ENCODE measurements around the gene IDH3B. TPM values are rescaled to one million over a fixed set of nuclear protein-coding genes. Genes with fewer than 3 reads are reported as not detected.

IDH3B gene
- total and polyA plus RNA-seq, 2 of the 13 experiments (the other 11 are each of a cell fraction or from before 2014, with no cell fraction given) = 215 to 254 TPM

DNA sequence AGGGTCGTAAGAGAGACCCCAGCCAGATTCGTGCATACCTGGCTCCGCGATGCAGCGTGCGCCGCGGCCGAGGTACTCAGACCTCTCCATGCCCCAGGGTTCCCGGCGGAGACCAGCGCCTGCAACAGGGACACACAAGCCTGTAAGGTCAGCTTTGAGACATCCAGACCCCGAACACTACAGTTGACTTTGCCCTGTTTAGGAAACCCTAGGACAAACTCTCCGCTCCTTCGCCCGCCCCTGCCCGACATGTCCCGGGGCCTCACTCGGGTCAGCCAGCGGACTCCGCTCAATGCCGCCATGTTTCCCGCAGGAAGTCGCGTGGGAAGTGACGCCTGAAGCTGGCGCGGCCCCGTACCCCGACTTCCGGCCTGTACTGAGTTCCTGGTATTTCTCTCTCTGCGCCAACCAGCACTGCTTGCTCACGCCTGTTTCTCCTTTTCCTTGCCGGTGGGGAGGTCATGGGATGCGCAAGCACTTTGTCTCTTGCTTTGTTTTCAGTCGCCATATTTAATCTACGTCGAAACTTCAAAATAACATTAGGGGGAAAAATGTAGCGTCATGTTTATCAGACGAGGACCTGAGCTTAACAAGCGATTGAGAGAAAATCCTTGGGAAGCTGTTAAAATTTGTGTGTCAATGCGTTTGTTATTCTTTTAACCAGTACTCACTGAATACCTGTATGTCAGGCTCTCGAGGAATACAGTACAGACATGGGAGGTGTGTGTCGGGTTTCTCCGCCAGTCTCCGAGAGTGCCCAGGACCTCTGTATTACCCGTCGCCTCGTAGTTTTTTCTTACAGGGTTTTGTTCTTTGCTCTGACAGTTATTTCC lies at the start of gene IDH3B (continued):
- TF ChIP-seq ATF7 (IDR thresholded peaks at IDR 0.05) = no peak
- no peak; the same call in 1 of the 2 replicates for TF ChIP-seq ATF7 (CRISPR knock-in tag; IDR thresholded peaks at IDR 0.05)
- 0 out of 2 replicates have a peak, but pooled peaks have one; percentile 26 for TF ChIP-seq ZNF292 (CRISPR knock-in tag; IDR thresholded peaks at IDR 0.05; ENCODE audit: borderline replicate concordance, low read depth)
- peak; percentile 96 for TF ChIP-seq ATF7-NPFF (CRISPR knock-in tag; IDR thresholded peaks at IDR 0.05; ENCODE audit: low read depth)
- TF ChIP-seq EP300 (IDR thresholded peaks at IDR 0.05; ENCODE audit: low read depth in 2 of 2, low read length in 2 of 2) = peak; percentile 45 to 61; a peak in 3 of 4 replicates
- peak; percentile 66 for TF ChIP-seq EP300 (CRISPR knock-in tag; IDR thresholded peaks at IDR 0.05; ENCODE audit: borderline replicate concordance)
- TF ChIP-seq, protein P1, sequence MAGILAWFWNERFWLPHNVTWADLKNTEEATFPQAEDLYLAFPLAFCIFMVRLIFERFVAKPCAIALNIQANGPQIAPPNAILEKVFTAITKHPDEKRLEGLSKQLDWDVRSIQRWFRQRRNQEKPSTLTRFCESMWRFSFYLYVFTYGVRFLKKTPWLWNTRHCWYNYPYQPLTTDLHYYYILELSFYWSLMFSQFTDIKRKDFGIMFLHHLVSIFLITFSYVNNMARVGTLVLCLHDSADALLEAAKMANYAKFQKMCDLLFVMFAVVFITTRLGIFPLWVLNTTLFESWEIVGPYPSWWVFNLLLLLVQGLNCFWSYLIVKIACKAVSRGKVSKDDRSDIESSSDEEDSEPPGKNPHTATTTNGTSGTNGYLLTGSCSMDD (CRISPR knock-in tag; IDR thresholded peaks at IDR 0.05) = no peak
- TF ChIP-seq, protein P2, sequence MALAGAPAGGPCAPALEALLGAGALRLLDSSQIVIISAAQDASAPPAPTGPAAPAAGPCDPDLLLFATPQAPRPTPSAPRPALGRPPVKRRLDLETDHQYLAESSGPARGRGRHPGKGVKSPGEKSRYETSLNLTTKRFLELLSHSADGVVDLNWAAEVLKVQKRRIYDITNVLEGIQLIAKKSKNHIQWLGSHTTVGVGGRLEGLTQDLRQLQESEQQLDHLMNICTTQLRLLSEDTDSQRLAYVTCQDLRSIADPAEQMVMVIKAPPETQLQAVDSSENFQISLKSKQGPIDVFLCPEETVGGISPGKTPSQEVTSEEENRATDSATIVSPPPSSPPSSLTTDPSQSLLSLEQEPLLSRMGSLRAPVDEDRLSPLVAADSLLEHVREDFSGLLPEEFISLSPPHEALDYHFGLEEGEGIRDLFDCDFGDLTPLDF (CRISPR knock-in tag; IDR thresholded peaks at IDR 0.05) = no peak; the same call in 1 of the 2 replicates
- TF ChIP-seq TBL1XR1 (IDR thresholded peaks at IDR 0.05; ENCODE audit: borderline replicate concordance, low read length, partially characterized antibody) = peak; percentile 85
- TF ChIP-seq ZNF782 (CRISPR knock-in tag; IDR thresholded peaks at IDR 0.05; ENCODE audit: borderline replicate concordance) = peak; percentile 92
- TF ChIP-seq ZNF615 (CRISPR knock-in tag; IDR thresholded peaks at IDR 0.05; ENCODE audit: borderline replicate concordance) = peak; percentile 59; the same call in 1 of the 2 replicates
- TF ChIP-seq, protein P3, sequence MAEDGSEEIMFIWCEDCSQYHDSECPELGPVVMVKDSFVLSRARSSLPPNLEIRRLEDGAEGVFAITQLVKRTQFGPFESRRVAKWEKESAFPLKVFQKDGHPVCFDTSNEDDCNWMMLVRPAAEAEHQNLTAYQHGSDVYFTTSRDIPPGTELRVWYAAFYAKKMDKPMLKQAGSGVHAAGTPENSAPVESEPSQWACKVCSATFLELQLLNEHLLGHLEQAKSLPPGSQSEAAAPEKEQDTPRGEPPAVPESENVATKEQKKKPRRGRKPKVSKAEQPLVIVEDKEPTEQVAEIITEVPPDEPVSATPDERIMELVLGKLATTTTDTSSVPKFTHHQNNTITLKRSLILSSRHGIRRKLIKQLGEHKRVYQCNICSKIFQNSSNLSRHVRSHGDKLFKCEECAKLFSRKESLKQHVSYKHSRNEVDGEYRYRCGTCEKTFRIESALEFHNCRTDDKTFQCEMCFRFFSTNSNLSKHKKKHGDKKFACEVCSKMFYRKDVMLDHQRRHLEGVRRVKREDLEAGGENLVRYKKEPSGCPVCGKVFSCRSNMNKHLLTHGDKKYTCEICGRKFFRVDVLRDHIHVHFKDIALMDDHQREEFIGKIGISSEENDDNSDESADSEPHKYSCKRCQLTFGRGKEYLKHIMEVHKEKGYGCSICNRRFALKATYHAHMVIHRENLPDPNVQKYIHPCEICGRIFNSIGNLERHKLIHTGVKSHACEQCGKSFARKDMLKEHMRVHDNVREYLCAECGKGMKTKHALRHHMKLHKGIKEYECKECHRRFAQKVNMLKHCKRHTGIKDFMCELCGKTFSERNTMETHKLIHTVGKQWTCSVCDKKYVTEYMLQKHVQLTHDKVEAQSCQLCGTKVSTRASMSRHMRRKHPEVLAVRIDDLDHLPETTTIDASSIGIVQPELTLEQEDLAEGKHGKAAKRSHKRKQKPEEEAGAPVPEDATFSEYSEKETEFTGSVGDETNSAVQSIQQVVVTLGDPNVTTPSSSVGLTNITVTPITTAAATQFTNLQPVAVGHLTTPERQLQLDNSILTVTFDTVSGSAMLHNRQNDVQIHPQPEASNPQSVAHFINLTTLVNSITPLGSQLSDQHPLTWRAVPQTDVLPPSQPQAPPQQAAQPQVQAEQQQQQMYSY (CRISPR knock-in tag; IDR thresholded peaks at IDR 0.05) = peak; percentile 67; the same call in 1 of the 2 replicates
- TF ChIP-seq, protein P4, sequence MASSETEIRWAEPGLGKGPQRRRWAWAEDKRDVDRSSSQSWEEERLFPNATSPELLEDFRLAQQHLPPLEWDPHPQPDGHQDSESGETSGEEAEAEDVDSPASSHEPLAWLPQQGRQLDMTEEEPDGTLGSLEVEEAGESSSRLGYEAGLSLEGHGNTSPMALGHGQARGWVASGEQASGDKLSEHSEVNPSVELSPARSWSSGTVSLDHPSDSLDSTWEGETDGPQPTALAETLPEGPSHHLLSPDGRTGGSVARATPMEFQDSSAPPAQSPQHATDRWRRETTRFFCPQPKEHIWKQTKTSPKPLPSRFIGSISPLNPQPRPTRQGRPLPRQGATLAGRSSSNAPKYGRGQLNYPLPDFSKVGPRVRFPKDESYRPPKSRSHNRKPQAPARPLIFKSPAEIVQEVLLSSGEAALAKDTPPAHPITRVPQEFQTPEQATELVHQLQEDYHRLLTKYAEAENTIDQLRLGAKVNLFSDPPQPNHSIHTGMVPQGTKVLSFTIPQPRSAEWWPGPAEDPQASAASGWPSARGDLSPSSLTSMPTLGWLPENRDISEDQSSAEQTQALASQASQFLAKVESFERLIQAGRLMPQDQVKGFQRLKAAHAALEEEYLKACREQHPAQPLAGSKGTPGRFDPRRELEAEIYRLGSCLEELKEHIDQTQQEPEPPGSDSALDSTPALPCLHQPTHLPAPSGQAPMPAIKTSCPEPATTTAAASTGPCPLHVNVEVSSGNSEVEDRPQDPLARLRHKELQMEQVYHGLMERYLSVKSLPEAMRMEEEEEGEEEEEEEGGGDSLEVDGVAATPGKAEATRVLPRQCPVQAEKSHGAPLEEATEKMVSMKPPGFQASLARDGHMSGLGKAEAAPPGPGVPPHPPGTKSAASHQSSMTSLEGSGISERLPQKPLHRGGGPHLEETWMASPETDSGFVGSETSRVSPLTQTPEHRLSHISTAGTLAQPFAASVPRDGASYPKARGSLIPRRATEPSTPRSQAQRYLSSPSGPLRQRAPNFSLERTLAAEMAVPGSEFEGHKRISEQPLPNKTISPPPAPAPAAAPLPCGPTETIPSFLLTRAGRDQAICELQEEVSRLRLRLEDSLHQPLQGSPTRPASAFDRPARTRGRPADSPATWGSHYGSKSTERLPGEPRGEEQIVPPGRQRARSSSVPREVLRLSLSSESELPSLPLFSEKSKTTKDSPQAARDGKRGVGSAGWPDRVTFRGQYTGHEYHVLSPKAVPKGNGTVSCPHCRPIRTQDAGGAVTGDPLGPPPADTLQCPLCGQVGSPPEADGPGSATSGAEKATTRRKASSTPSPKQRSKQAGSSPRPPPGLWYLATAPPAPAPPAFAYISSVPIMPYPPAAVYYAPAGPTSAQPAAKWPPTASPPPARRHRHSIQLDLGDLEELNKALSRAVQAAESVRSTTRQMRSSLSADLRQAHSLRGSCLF (CRISPR knock-in tag; IDR thresholded peaks at IDR 0.05; ENCODE audit: borderline replicate concordance) = no peak; the same call in 1 of the 2 replicates
- TF ChIP-seq ZNF558 (CRISPR knock-in tag; IDR thresholded peaks at IDR 0.05; ENCODE audit: borderline replicate concordance) = no peak; the same call in 1 of the 2 replicates
- TF ChIP-seq ZNF484 (CRISPR knock-in tag; IDR thresholded peaks at IDR 0.05; ENCODE audit: borderline replicate concordance, low read depth) = no peak
- TF ChIP-seq RFX3 (CRISPR knock-in tag; IDR thresholded peaks at IDR 0.05) = 0 out of 2 replicates have a peak, but pooled peaks have one; percentile 9
- peak; percentile 55; the same call in 1 of the 2 replicates for TF ChIP-seq ISX (CRISPR knock-in tag; conservative IDR thresholded peaks at IDR 0.05)

All from HepG2 (cell line).